Erythroblast (primary cell): Measurements from ENCODE around the gene TBXA2R.

Experiments
- GATA1 ChIP-seq: IDR thresholded peaks from 2 replicates; pipeline ENCODE4 v1.6.1; 2011; ENCODE audit warnings: low read depth, mild to moderate bottlenecking, control low read depth, low read length, moderate library complexity
- POLR2A ChIP-seq: IDR thresholded peaks from 2 replicates; pipeline ENCODE4 v1.6.1; 2011; ENCODE audit warnings: mild to moderate bottlenecking, low read length

GRCh38 chr19:3631053-3631861 lies 24.6 kb upstream of the TBXA2R start:
- TF ChIP-seq POLR2A (no peak), GATA1 (no peak)
